WI38 (cell line): ENCODE measurements around the gene RERG.

ENCODE experiments used
- H3K4me3 ChIP-seq: 2 replicates; pipeline ENCODE4 v1.5.1; 2011; ENCODE audit warnings: low read depth, mild to moderate bottlenecking, control low read depth, low read length
- CTCF ChIP-seq: IDR thresholded peaks from 2 replicates; pipeline ENCODE4 v1.5.1; 2012; ENCODE audit warnings: low read depth, mild to moderate bottlenecking, control low read depth, low read length

The RERG gene

GRCh38 chr12:15199930-15200329 lies 21.3 kb downstream of the RERG start:
- H3K4me3 ChIP-seq = no peak overlapping the region
- TF ChIP-seq CTCF = no peak

GRCh38 chr12:15196678-15197505 lies 24.3 kb downstream of the RERG start:
- H3K4me3 ChIP-seq = no peak overlapping the region
- TF ChIP-seq CTCF = no peak

DNA sequence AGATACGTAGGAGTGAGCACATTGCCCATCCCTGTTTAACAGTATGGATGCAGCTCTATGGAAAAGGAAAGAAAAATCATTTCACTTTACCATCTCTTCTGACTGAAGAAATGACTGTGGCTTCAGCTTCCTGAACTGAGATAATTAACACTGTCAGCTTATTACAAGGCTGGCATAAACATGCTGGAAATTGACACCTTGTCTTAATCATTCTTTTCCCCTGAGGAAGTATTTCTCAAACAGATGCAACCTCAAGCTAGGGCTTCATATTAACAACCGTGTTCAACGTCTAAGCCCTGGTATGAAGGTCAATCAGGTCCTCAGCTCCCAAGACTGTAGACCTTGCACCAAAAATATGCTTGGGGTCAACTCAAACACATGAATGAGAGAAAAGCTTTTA lies 25.0 kb downstream of the RERG start:
- no peak for TF ChIP-seq CTCF

GRCh38 chr12:15194456-15195368 lies 26.5 kb downstream of the RERG start:
- no peak overlapping the region for H3K4me3 ChIP-seq
- TF ChIP-seq CTCF = no peak

More for the DNA sequence above, 25.0 kb downstream of the RERG start:
- no peak overlapping the region for H3K4me3 ChIP-seq

DNA sequence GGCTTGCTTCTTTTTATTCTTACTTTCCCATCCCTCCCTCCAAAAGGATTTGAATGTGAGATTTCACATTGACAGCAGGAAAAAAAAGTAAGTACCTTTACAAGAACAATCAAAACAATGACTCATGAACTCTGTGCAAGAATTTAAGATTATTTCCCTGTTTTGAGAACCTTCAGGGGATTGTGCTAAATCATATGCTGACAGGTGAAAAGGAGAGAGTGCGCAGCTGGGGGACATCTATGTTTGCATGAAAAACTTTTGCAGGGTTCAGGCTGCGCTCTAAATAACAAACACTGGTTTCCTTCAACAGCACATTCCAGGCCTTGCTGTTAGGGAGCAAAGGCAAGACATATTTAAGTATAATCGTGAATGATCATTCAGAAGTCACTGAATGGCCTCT lies 27.3 kb downstream of the RERG start:
- no peak for TF ChIP-seq CTCF
- H3K4me3 ChIP-seq = no peak overlapping the region

DNA sequence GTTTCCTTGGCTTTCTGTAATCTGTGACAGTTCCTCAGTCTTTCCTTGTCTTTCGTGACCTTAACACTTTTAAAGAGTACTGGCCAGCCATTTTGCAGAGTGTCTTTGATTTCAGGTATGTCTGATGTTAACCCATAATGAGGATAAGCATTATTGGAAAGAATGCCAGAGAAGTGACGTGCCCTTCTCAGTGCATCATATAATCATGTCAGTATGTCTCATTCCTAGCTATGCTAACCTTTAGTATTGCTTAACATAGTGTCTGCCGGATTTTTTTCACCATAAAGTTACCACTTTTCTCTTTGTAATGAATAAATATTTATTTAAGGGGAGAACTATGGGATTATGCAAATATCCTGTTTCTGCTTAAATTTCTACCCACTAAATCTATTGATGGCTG lies 28.5 kb downstream of the RERG start:
- H3K4me3 ChIP-seq = no peak overlapping the region
- no peak for TF ChIP-seq CTCF

DNA sequence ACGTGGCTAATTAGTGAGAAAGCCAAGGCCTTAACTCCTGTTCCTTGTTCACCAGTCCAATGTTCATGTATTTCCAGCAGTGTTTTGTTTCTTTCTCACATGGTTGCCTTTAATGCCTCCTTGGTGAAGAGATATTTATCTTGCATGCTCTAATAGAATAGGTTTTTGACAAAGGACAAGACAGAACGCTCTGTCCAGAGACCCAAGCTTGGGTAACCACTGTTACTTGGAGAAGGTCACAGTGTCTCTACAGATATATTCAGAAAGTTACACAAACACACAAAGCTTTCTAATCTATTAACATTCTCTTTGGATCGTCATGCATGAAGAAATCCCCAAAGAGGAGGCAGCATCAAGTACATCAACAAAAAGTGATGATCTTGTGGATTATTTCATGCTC lies 33.1 kb downstream of the RERG start:
- no peak for TF ChIP-seq CTCF
- no peak overlapping the region for H3K4me3 ChIP-seq
